ENCODE measurements around the gene RARB.

DNA sequence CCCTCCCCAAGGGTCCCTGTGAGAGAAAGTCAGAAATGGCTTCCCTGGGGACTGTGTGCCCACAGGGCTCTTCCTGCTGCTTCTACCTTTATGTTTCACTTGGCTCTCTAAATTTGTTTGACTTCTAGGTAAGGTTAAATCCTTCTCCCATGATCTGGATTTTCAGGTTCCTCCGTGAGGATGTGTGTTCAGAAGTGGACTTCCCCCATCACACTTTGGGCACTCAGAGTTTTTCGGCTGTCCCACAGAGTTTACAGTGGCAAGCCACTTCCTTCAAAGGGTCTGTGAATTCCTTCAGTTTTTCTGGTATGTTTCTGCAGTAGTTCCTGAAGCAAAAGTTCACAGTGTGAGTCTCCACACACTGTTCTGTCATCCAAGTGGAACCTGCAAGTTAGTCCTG is 30.9 kb upstream of the RARB start:
- TF ChIP-seq, protein P1, sequence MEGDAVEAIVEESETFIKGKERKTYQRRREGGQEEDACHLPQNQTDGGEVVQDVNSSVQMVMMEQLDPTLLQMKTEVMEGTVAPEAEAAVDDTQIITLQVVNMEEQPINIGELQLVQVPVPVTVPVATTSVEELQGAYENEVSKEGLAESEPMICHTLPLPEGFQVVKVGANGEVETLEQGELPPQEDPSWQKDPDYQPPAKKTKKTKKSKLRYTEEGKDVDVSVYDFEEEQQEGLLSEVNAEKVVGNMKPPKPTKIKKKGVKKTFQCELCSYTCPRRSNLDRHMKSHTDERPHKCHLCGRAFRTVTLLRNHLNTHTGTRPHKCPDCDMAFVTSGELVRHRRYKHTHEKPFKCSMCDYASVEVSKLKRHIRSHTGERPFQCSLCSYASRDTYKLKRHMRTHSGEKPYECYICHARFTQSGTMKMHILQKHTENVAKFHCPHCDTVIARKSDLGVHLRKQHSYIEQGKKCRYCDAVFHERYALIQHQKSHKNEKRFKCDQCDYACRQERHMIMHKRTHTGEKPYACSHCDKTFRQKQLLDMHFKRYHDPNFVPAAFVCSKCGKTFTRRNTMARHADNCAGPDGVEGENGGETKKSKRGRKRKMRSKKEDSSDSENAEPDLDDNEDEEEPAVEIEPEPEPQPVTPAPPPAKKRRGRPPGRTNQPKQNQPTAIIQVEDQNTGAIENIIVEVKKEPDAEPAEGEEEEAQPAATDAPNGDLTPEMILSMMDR (IDR thresholded peaks at IDR 0.05), result no peak
- no peak for TF ChIP-seq POLR2A (IDR thresholded peaks at IDR 0.05)

Measured in vagina (tissue), 2 donors.